Lung microvascular endothelial cell (primary cell): Measurements from ENCODE around the gene CHRND. TPM values are rescaled to one million over a fixed set of nuclear protein-coding genes. Genes with fewer than 3 reads are reported as not detected.
A peak's percentile ranks its signal among the peaks of the same experiment; 100 is the strongest.

Experiments used
- DNase-seq, 2 donors: peaks; one replicate each; pipeline versions ENCODE4 v3.0.0 to v3.0.0-alpha.2; 2010; ENCODE audit warnings: low read depth in 2 of 2
- total RNA-seq: library from RNA; depleted of rRNA; stranded (reverse); fragments of >200 nt; gene quantifications from 2 replicates; pipeline ENCODE4 v1.2.1, GENCODE V29; 2014

Gene CHRND
- total RNA-seq, 1 donor from 2014 or later: not detected

GRCh38 chr2:232487385-232488096, 38.4 kb upstream of the CHRND start, which contains the start of gene ECEL1:
Gene ECEL1 (minus strand): TSS chr2:232487834. CDS start chr2:232486653, 1,181 bp downstream.
- no peak for DNase-seq

GRCh38 chr2:232488097-232488711, 37.8 kb upstream of the CHRND start:
- DNase-seq: no peak

DNA sequence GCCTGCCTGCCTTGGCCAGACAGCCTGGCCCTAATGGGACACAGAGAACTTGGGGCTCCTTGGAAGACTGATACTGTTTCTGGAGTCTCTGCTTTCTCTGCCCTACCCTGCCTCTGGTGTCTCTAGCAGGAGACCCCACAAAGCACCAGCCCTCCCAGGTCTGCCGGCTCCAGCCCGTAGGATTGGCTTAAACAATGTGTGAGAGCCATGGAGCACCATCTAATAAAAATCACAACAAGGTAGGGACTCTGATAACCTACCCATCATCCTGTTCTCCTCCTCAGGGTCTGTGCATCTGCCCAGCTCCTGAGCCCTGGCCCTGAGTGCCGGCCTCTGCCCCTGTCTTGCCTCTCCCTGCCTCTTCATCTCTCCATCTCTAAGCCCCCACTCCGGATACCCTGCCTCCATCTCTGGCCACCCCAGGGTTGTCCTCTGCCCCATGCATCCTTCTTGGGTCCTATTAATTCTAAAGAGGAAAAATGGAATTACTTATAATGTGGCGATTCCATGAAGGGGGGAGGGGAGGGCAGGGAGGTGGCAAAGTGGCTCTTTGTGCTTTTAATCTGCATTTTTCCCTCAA, 37.1 kb upstream of the CHRND start:
- DNase-seq: no peak

GRCh38 chr2:232489516-232490220, 36.3 kb upstream of the CHRND start:
- DNase-seq: no peak

GRCh38 chr2:232490221-232491138, 35.5 kb upstream of the CHRND start:
- no peak for DNase-seq

- DNase-seq: no peak
Observed at GRCh38 chr2:232491139-232491780, 34.7 kb upstream of the CHRND start.

GRCh38 chr2:232492236-232492848, 33.6 kb upstream of the CHRND start:
- DNase-seq: no peak

DNA sequence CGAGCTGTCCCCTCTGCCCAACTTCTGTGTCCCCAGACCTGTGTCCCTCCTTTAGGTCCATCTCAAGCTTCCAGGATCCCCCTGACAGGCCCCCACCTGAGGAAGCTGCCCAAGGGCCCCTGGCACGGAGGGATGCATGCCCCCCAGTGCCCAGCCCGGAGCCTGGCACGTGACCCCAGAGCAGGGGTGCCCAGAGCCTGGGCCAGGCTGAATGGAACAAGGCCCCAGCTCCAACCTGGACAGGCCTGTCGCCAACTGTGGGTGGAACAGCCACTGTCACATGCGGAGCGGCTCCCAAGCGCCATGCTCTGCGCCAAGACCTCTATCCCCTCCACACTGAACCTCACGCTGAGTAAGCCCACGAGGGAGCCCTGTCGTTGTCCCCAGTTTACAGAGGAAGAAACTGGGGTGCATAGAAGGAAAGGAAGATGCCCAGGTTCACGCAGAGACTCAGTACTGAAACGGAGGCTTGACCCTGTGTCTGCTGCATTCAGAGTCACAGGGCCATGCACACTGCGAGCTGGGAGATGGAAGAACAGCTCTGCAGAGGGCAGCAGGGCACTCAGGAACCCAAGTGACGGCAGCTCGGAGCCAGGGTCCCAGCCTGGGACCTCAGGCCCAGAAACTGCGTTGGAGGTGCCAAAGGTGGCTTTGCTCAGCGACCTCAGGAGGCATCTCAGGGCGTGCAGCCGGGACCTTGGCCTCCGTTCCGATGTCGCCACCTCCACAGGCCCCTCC, 32.8 kb upstream of the CHRND start:
- no peak for DNase-seq

- DNase-seq: no peak
Observed at GRCh38 chr2:232493701-232494474, 32.1 kb upstream of the CHRND start.

- no peak for DNase-seq
Observed at GRCh38 chr2:232494542-232494941, 31.4 kb upstream of the CHRND start.

- DNase-seq: no peak
Observed at GRCh38 chr2:232495292-232495691, 30.7 kb upstream of the CHRND start.

GRCh38 chr2:232496501-232497270, 29.3 kb upstream of the CHRND start:
- no peak for DNase-seq

GRCh38 chr2:232497348-232497747, 28.6 kb upstream of the CHRND start:
- no peak for DNase-seq

- DNase-seq: no peak
Observed at GRCh38 chr2:232498452-232498851, 27.5 kb upstream of the CHRND start.

- DNase-seq: peak in 1 of 2 donors; percentile 19
Observed at GRCh38 chr2:232501331-232501771, 24.6 kb upstream of the CHRND start.

DNA sequence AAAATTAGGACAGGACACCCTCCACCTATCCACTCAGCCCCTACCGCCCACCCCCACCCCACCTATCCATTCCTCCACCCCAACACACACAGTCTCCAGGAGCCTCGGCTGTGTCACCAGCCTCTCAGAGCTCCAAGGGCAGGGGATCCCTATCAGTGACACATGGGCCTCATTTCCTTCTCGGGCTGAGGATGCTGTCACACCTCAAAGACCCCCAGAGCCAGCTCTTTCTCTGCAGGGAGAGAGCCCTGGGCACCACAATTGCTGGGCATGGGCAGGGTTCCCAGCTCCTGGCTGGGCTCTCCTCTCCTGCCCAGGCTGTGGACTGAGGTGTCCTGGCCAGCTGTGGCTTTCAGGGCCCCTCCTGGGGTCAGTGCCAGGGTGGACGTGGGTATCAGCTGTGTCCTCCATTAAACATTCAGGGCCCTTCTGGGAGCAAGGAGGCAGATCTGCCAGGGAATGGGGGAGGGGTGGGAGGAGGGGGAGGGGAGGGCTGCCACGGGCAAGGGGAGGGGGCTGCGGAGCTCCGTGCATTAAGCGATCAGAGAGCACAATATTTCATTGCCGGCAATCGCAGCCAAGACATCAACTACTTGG, 24.1 kb upstream of the CHRND start:
- no peak for DNase-seq

DNA sequence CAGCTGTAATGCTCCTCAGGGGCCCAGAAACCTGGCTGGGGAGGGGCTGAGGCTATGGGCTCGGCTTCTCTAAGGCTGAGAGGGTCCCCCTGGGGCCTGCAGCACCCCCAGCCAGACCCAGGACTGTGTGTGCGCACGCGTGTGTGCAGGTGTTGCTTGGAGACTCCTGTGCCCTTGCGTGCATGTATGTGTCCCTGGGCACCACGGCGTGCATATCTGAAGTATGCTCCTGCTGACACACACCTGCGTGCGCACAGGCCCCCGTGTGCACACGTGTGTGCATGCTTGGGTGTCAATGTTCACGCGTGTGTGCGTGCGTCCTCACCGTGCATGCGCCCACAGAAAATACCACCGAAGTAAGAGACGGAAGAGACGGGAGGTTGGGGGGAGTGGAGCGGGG, 23.4 kb upstream of the CHRND start:
- DNase-seq: no peak
